Ishikawa (cell line): ENCODE measurements around the gene MACROD2.

Experiments
- USF1 ChIP-seq: IDR thresholded peaks from 2 replicates; pipeline ENCODE4 v1.6.1; 2012
- YY1 ChIP-seq: IDR thresholded peaks from 2 replicates; pipeline ENCODE4 v1.6.1; 2012; ENCODE audit warnings: low read depth
- ZBTB7A ChIP-seq: IDR thresholded peaks from 2 replicates; pipeline ENCODE4 v1.6.1; 2012; ENCODE audit warnings: low read depth

- TF ChIP-seq YY1 (no peak), USF1 (no peak), ZBTB7A (no peak)
Measured at GRCh38 chr20:14422892-14423291, 427.6 kb downstream of the MACROD2 start.
